Lung (tissue), 12 donors: ENCODE measurements around the gene RNF215. TPM values are rescaled to one million over a fixed set of nuclear protein-coding genes. Genes with fewer than 3 reads are reported as not detected.

Source experiments
- ATAC-seq: fragments of 200-7000 bp; cut with Tn5 transposase; one replicate; pipeline ENCODE4 v1.9.1; 2020; ENCODE audit warnings: moderate number of reproducible peaks; ENCODE audit not compliant: insufficient read depth, low FRiP score
- DNase-seq, 3 donors: peaks; one replicate each; pipeline ENCODE4 v3.0.0-alpha.2; 2013 to 2017
- H3K27ac ChIP-seq, 2 donors: one replicate each; pipeline ENCODE4 v1.5.1; 2013; ENCODE audit warnings: mild to moderate bottlenecking in 2 of 2, moderate library complexity in 2 of 2, control low read depth in 1 of 2, inconsistent platforms in 1 of 2, low read depth in 1 of 2, low read length in 1 of 2
- H3K27me3 ChIP-seq, 3 donors: one replicate each; pipeline ENCODE4 v1.5.1; 2013; ENCODE audit warnings: low read length in 2 of 3; ENCODE audit not compliant: control insufficient read depth in 3 of 3, insufficient read depth in 3 of 3
- H3K36me3 ChIP-seq, 4 donors: one replicate each; pipeline ENCODE4 v1.5.1; 2013; ENCODE audit warnings: low read length in 4 of 4, mild to moderate bottlenecking in 1 of 4, moderate library complexity in 1 of 4; ENCODE audit not compliant: control insufficient read depth in 4 of 4, insufficient read depth in 4 of 4
- H3K4me1 ChIP-seq, 5 donors: one replicate each; pipeline ENCODE4 v1.5.1; 2013; ENCODE audit warnings: low read length in 5 of 5, mild to moderate bottlenecking in 2 of 5, moderate library complexity in 1 of 5; ENCODE audit not compliant: control insufficient read depth in 5 of 5, insufficient read depth in 5 of 5
- H3K4me3 ChIP-seq: one replicate; pipeline ENCODE4 v1.5.1; 2013; ENCODE audit warnings: mild to moderate bottlenecking, control low read depth, moderate library complexity
- H3K9ac ChIP-seq, 2 donors: one replicate each; pipeline ENCODE4 v1.5.1; 2013; ENCODE audit warnings: low read length in 2 of 2, control low read depth in 1 of 2; ENCODE audit not compliant: insufficient read depth in 1 of 2
- H3K9me3 ChIP-seq, 4 donors: one replicate each; pipeline ENCODE4 v1.5.1; 2013; ENCODE audit warnings: low read length in 3 of 4, mild to moderate bottlenecking in 1 of 4, moderate library complexity in 1 of 4; ENCODE audit not compliant: control insufficient read depth in 4 of 4, insufficient read depth in 3 of 4
- CTCF ChIP-seq: IDR thresholded peaks from 2 replicates; pipeline ENCODE4 v1.5.1; 2012; ENCODE audit warnings: mild to moderate bottlenecking; ENCODE audit errors: control extremely low read depth, extremely low read depth
- WGBS, 2 donors: extraction: QIAGEN DNeasy Blood & Tissue Kit; methylation state at CpG; one replicate each; pipeline ENCODE4 v1.1.7; 2013; 5-methylcytosine and 5-hydroxymethylcytosine counted together
- polyA plus RNA-seq, 2 donors: library from polyadenylated mRNA; stranded (reverse); fragments of 200-250 nt; gene quantifications; one replicate each; pipeline ENCODE4 v1.2.1, GENCODE V29; 2013
- total RNA-seq, 2 donors: library from RNA; depleted of rRNA in 1 of 2; stranded (reverse); fragments of >200 nt in 1 of 2; gene quantifications; one replicate each; pipeline ENCODE4 v1.2.1, GENCODE V29; 2014 to 2021
- donor health status: control.
- donor health status: control.
- donor health status: Bipolar disorder and iron deficiency.
- donor health status: healthy.
- donor health status: DM: yes; HTN: yes; CAD: no.

Gene RNF215
- total and polyA plus RNA-seq, 4 donors = 8.5 to 19.7 (median 9.6) TPM

GRCh38 chr22:30413745-30414524 is 26.7 kb upstream of the RNF215 start:
- ATAC-seq = no peak
- H3K9ac ChIP-seq = no peak overlapping the region
- H3K36me3 ChIP-seq = peaks cover 8 to 24% (median 21%) of the 10 kb centered on the region in 4 donors
- no peaks in the 10 kb centered on the region for H3K27me3 ChIP-seq
- no peak overlapping the region for H3K4me3 ChIP-seq
- no peak for TF ChIP-seq CTCF
- no peak overlapping the region for H3K27ac ChIP-seq
- no peak for DNase-seq
- no peaks in the 10 kb centered on the region for H3K4me1 ChIP-seq
- peaks cover 0 to 1% (median 0%) of the 10 kb centered on the region in 4 donors for H3K9me3 ChIP-seq
- WGBS, 2 donors = 88 to 96% methylated on average over 5 of the region's 5 CpGs

GRCh38 chr22:30413001-30413400 is 25.8 kb upstream of the RNF215 start:
- Histone ChIP-seq H3K4me3 (no peak overlapping the region), H3K36me3 (peaks cover 8 to 30% (median 23%) of the 10 kb centered on the region in 4 donors), H3K4me1 (no peaks in the 10 kb centered on the region), H3K27me3 (no peaks in the 10 kb centered on the region), H3K27ac (no peak overlapping the region), H3K9ac (no peak overlapping the region), H3K9me3 (peaks cover 0 to 1% (median 0%) of the 10 kb centered on the region in 4 donors)
- ATAC-seq (no peak), DNase-seq (no peak)
- TF ChIP-seq CTCF = no peak
- 91 to 95% methylated on average over 4 of the region's 4 CpGs for WGBS, 2 donors

GRCh38 chr22:30411780-30412179 is 24.6 kb upstream of the RNF215 start:
- Histone ChIP-seq H3K9me3 (peaks cover 0 to 1% (median 0%) of the 10 kb centered on the region in 4 donors), H3K36me3 (peaks cover 8 to 30% (median 24%) of the 10 kb centered on the region in 4 donors), H3K9ac (no peak overlapping the region), H3K27me3 (no peaks in the 10 kb centered on the region), H3K4me3 (no peak overlapping the region), H3K27ac (no peak overlapping the region), H3K4me1 (no peaks in the 10 kb centered on the region)
- no peak for DNase-seq
- ATAC-seq = no peak
- TF ChIP-seq CTCF = no peak
- 79 to 89% methylated on average over 3 of the region's 3 CpGs for WGBS, 2 donors
